GM12878 (cell line): Measurements from ENCODE around the gene LIN54. TPM values are rescaled to one million over a fixed set of nuclear protein-coding genes. Genes with fewer than 3 reads are reported as not detected.

Experiments
- ATAC-seq: fragments of 200-7000 bp; cut with Tn5 transposase; 3 replicates; pipeline ENCODE4 v1.9.1; 2020; ENCODE audit warnings: mild to moderate bottlenecking, moderate library complexity
- BruUV-seq: library from RNA; stranded (reverse); fragments of 400-500 nt; replicated peaks from 2 replicates; lab custom pipeline; 2021; lab: Mats Ljungman, UMichigan
- CTCF ChIA-PET: fragments of 300-600 bp; sonication (Branson Sonifier 250); formaldehyde crosslinking; extraction: SDS; loops from one replicate; lab custom pipeline; 2021; ENCODE audit warnings: inconsistent platforms; lab: Yijun Ruan, JAX
- POLR2A ChIA-PET: fragments of 350-600 bp; formaldehyde crosslinking; extraction: SDS; loops from one replicate; lab custom pipeline; 2021; ENCODE audit warnings: inconsistent platforms; lab: Charles Lee
- RAD21 ChIA-PET: fragments of 300-600 bp; sonication (Branson Sonifier 250); formaldehyde crosslinking; loops from one replicate; lab custom pipeline; 2023; ENCODE audit warnings: antibody characterized with exemption; ENCODE audit not compliant: unreplicated experiment; lab: Charles Lee
- SMC1A ChIA-PET: fragments of 300-600 bp; sonication (Branson Sonifier 250); formaldehyde crosslinking; loops from one replicate; lab custom pipeline; 2023; ENCODE audit not compliant: unreplicated experiment, uncharacterized antibody; lab: Charles Lee
- DNase-seq: peaks from one replicate; pipeline ENCODE4 v3.0.0-alpha.2; 2011; ENCODE audit warnings: low read depth, low spot score
- FAIRE-seq: peaks from 3 replicates; lab custom pipeline; 2011; peaks lifted over from hg19 to GRCh38; lab: Jason Lieb, UNC
- H2AFZ ChIP-seq: 2 replicates; pipeline ENCODE4 v1.6.0; 2011; ENCODE audit warnings: low read depth, low read length, control low read depth; ENCODE audit not compliant: control insufficient read depth
- H3K27ac ChIP-seq: 2 replicates; pipeline ENCODE4 v1.5.1; 2011; ENCODE audit warnings: control low read depth; ENCODE audit not compliant: control insufficient read depth, insufficient read depth
- H3K27me3 ChIP-seq, 2 experiments: replicated peaks in 1 of 2; 2 replicates each; pipeline versions ENCODE4 v1.6.0 to v1.6.1; 2011; ENCODE audit warnings: low read length in 1 of 2; ENCODE audit not compliant: control insufficient read depth in 2 of 2, insufficient read depth in 2 of 2
- H3K36me3 ChIP-seq, 2 experiments: 2 replicates each; pipeline ENCODE4 v1.5.1; 2011; ENCODE audit warnings: low read length in 1 of 2; ENCODE audit not compliant: control insufficient read depth in 2 of 2, insufficient read depth in 2 of 2
- H3K4me1 ChIP-seq: 2 replicates; pipeline ENCODE4 v1.6.1; 2011; ENCODE audit warnings: mild to moderate bottlenecking, low read length, moderate library complexity, mixed read lengths; ENCODE audit not compliant: control insufficient read depth, insufficient read depth
- H3K4me2 ChIP-seq: 2 replicates; pipeline ENCODE4 v1.6.0; 2011; ENCODE audit warnings: control low read depth; ENCODE audit not compliant: control insufficient read depth, insufficient read depth
- H3K4me3 ChIP-seq: fragments of 200-600 bp; sonication (generic); 2 replicates; pipeline ENCODE4 v1.5.1; 2016
- H3K79me2 ChIP-seq: 2 replicates; pipeline ENCODE4 v1.6.0; 2011; ENCODE audit warnings: low read length; ENCODE audit not compliant: control insufficient read depth, insufficient read depth
- H3K9ac ChIP-seq: 2 replicates; pipeline ENCODE4 v1.8.0; 2011; ENCODE audit warnings: low read length, control low read depth, mixed read lengths; ENCODE audit not compliant: control insufficient read depth, insufficient read depth
- H3K9me3 ChIP-seq: replicated peaks from 3 replicates; pipeline ENCODE4 v1.5.1; 2011; ENCODE audit warnings: mild to moderate bottlenecking, low read length; ENCODE audit not compliant: control insufficient read depth, insufficient read depth
- H4K20me1 ChIP-seq: 2 replicates; pipeline ENCODE4 v1.6.0; 2011; ENCODE audit not compliant: control insufficient read depth, insufficient read depth
- BMI1 ChIP-seq: fragments of 450-650 bp; IDR thresholded peaks from 2 replicates; pipeline ENCODE4 v1.6.1; 2016; ENCODE audit warnings: mild to moderate bottlenecking, moderate library complexity, borderline replicate concordance
- CBFB ChIP-seq: IDR thresholded peaks from 2 replicates; pipeline ENCODE4 v1.6.1; 2016; ENCODE audit warnings: antibody characterized with exemption, low read depth
- EZH2 ChIP-seq: IDR thresholded peaks from 2 replicates; pipeline ENCODE4 v1.6.1; 2012; ENCODE audit warnings: low read depth, mild to moderate bottlenecking, control low read depth, inconsistent platforms, low read length, borderline replicate concordance; ENCODE audit not compliant: control insufficient read depth
- IRF4 ChIP-seq: IDR thresholded peaks from 2 replicates; pipeline ENCODE4 v1.6.1; 2011; ENCODE audit warnings: low read depth, low read length
- LARP7 ChIP-seq: fragments of 450-650 bp; IDR thresholded peaks from 2 replicates; pipeline ENCODE4 v1.6.1; 2017; ENCODE audit warnings: mild to moderate bottlenecking
- POLR2A ChIP-seq: IDR thresholded peaks from 2 replicates; pipeline ENCODE4 v1.6.1; 2011; ENCODE audit warnings: low read depth, mild to moderate bottlenecking, low read length
- RUNX3 ChIP-seq: IDR thresholded peaks from 2 replicates; pipeline ENCODE4 v1.6.1; 2012; ENCODE audit warnings: low read length, inconsistent platforms
- SPI1 ChIP-seq: IDR thresholded peaks from 2 replicates; pipeline ENCODE4 v1.6.1; 2011; ENCODE audit warnings: low read depth, mild to moderate bottlenecking, low read length, moderate library complexity, borderline replicate concordance; ENCODE audit not compliant: insufficient read depth
- WGBS: methylation state at CpG from one replicate; pipeline ENCODE4 v1.1.6; 2016; ENCODE audit warnings: low lambda C conversion rate; ENCODE audit not compliant: insufficient replicate concordance, insufficient coverage; ENCODE audit errors: missing lambda C conversion rate; 5-methylcytosine and 5-hydroxymethylcytosine counted together
- in situ Hi-C: fragments of 300-500 bp; cut with MboI; formaldehyde crosslinking; loops from 9 replicates; pipeline ENCODE4 v1.14.3; 2018; ENCODE audit warnings: mixed read lengths
- intact Hi-C: fragments of 100-400 bp; cut with micrococcal nuclease; formaldehyde crosslinking; loops from one replicate; pipeline ENCODE4 v1.14.2; 2022; ENCODE audit not compliant: unreplicated experiment
- polyA plus RNA-seq, 11 experiments: library from polyadenylated mRNA; depleted of rRNA in 4 of 11; unstranded in 6 of 11; stranded (reverse) in 5 of 11; fragments of >200 nt; fragmentation: Nextera tagmentation in 4 of 11; fragmentation: Illumina TruSeq in 1 of 11; extraction: Ambion mirVana in 4 of 11; extraction: Trizol in 1 of 11; gene quantifications; 1 replicate in 1 of 11; 2 replicates in 10 of 11; pipeline versions ENCODE4 v1.2.1 to v1.2.3, GENCODE V29; 2011 to 2016; ENCODE audit warnings: inconsistent platforms in 2 of 11, missing spikeins in 2 of 11, low read depth in 1 of 11
- total RNA-seq, 4 experiments: library from RNA; depleted of rRNA in 3 of 4; stranded (reverse); fragments of >200 nt in 3 of 4; fragmentation: Illumina TruSeq in 1 of 4; extraction: Trizol in 1 of 4; gene quantifications; 2 replicates each; pipeline versions ENCODE4 v1.2.1 to v1.2.3, GENCODE V29; 2013 to 2021
- TF ChIP-seq, protein P1 (sequence below): fragments of 450-650 bp; IDR thresholded peaks from 2 replicates; pipeline ENCODE4 v1.6.1; 2017; ENCODE audit warnings: mild to moderate bottlenecking, moderate library complexity

LIN54 gene
- total and polyA plus RNA-seq, 10 of the 15 experiments (the other 5 are each of a cell fraction or from before 2014, with no cell fraction given) = 1.5 to 20.4 (median 12.2) TPM

DNA sequence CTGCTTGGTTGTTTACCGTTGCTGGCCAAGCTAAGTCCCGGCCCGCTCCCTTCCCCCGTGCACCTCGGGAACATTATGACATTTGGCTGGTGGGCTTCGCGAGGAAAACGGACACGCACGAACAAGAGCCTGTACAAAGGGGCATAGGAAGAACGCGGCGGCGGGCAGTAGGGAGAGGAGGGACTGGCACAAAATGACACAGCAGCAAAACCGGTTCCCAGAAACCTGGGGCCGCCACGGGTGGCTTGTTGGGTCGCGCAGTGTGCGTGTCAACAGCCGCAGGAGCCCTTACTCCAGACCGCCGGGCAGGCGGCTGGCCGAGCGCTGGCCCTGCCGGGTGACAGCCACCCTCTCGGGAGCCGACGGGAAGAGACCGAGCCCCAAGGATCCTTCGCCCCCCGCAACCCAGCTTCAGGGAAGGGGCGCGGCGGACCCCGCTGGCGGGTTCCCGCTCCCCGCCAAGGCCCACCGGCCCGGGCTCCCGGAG lies 1.6 kb upstream of the LIN54 start:
- Histone ChIP-seq H3K4me3 (peak overlapping the region; percentile 76), H3K36me3 (no peaks in the 10 kb centered on the region), H3K27ac (peak overlapping the region; percentile 45), H3K9ac (peak overlapping the region; percentile 63), H3K79me2 (peaks cover 50% of the 10 kb centered on the region), H3K4me2 (peak overlapping the region; percentile 91), H3K27me3 (no peaks in the 10 kb centered on the region), H4K20me1 (no peaks in the 10 kb centered on the region), H3K9me3 (no peaks in the 10 kb centered on the region), H2AFZ (peak overlapping the region; percentile 58), H3K4me1 (no peaks in the 10 kb centered on the region)
- in situ Hi-C loops (loop anchor here (5.0 kb wide), 1 partner anchor 120 kb away; the partner anchor contains the start of gene SEC31A), intact Hi-C loops (loop anchor here (2.0 to 10.0 kb wide), 3 partner anchors 111 to 577 kb away; partner anchors contain the start of genes ENOPH1, HNRNPDL and THAP9)
- ATAC-seq (peak; percentile 16), FAIRE-seq (no peak), DNase-seq (no peak)
- RAD21 ChIA-PET = interaction anchor here (0.7 to 6.5 kb wide), 13 partner anchors 13 to 407 kb away, joined by 3 to 68 read pairs (median 5); partner anchors contain the start of genes COPS4, COQ2 and THAP9
- 2% methylated on average over 28 of the region's 43 CpGs for WGBS
- no peak for TF ChIP-seq IRF4
- TF ChIP-seq LARP7 = peak; percentile 47; the same call in 1 of the 2 replicates
- TF ChIP-seq POLR2A = no peak
- TF ChIP-seq BMI1 = no peak
- POLR2A ChIA-PET = interaction anchor here (0.9 to 3.3 kb wide), 11 partner anchors 23 to 206 kb away, joined by 3 to 27 read pairs (median 6); partner anchors contain the start of genes COPS4 and THAP9
- CTCF ChIA-PET = interaction anchor here (0.6 to 2.0 kb wide), 8 partner anchors 23 to 270 kb away, joined by 3 to 27 read pairs (median 5); partner anchors contain the start of genes COPS4 and THAP9
- no TSS peak for BruUV-seq
- SMC1A ChIA-PET = interaction anchor here (0.7 to 3.9 kb wide), 17 partner anchors 24 to 638 kb away, joined by 3 to 33 read pairs (median 6); partner anchors contain the start of genes COPS4, HNRNPD, SEC31A and THAP9

DNA sequence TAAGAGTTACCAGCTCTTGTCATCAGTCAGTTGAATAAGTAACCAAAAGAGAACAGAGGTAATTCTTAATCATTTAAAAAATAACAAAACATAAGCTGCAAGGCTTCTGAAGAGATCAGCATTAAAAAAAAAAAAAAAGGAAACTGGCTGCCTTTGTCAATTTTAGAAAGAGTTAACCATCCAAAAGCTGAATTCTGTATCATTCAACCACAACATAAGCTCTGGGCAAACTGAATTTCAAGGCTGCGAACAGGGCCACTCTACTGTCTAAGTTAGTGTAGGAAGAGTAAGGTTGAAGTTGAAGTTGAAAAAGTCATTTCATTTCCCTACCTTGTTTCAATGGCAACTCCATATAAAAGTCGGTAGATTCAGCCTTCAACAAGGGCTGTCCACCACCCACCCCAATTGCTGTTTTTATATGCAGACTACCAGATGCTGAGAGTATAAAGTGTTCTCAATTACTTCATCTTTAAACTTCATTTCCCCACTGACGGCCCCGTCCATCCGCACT lies 1.1 kb upstream of the LIN54 start:
- CTCF ChIA-PET = interaction anchor here (0.6 to 2.0 kb wide), 9 partner anchors 23 to 270 kb away, joined by 3 to 27 read pairs (median 5); partner anchors contain the start of genes COPS4 and THAP9
- peak overlapping the region; percentile 63 for H3K9ac ChIP-seq
- WGBS = 0% methylated on average over 5 of the region's 5 CpGs
- RAD21 ChIA-PET = interaction anchor here (0.7 to 6.5 kb wide), 20 partner anchors 12 to 407 kb away, joined by 3 to 68 read pairs (median 5); partner anchors contain the start of genes COPS4, COQ2 and THAP9
- peak overlapping the region; percentile 58 for H2AFZ ChIP-seq
- SMC1A ChIA-PET = interaction anchor here (0.6 to 3.9 kb wide), 33 partner anchors 19 to 638 kb away, joined by 3 to 33 read pairs (median 4); partner anchors contain the start of genes COPS4, HNRNPD, SCD5 and SEC31A
- POLR2A ChIA-PET = interaction anchor here (0.6 to 3.3 kb wide), 17 partner anchors 9 to 570 kb away, joined by 3 to 27 read pairs (median 5); partner anchors contain the start of genes COPS4 and THAP9
- peak overlapping the region; percentile 76 for H3K4me3 ChIP-seq
- H3K36me3 ChIP-seq = no peaks in the 10 kb centered on the region
- intact Hi-C loops (loop anchor here (2.0 to 10.0 kb wide), 4 partner anchors 23 to 577 kb away; partner anchors contain the start of genes ENOPH1, HNRNPDL and THAP9), in situ Hi-C loops (loop anchor here (5.0 kb wide), 1 partner anchor 119 kb away; the partner anchor contains the start of gene SEC31A)
- no peaks in the 10 kb centered on the region for H3K4me1 ChIP-seq
- DNase-seq = no peak
- H3K79me2 ChIP-seq = peaks cover 53% of the 10 kb centered on the region
- peak; percentile 1; the same call in 1 of the 3 replicates for ATAC-seq
- no peaks in the 10 kb centered on the region for H4K20me1 ChIP-seq
- no peaks in the 10 kb centered on the region for H3K27me3 ChIP-seq
- no peak for FAIRE-seq
- H3K4me2 ChIP-seq = peak overlapping the region; percentile 91
- no TSS peak for BruUV-seq
- H3K27ac ChIP-seq = peak overlapping the region; percentile 45
- H3K9me3 ChIP-seq = no peaks in the 10 kb centered on the region
- no peak for TF ChIP-seq RUNX3
- TF ChIP-seq SPI1 = no peak
- TF ChIP-seq, protein P1, sequence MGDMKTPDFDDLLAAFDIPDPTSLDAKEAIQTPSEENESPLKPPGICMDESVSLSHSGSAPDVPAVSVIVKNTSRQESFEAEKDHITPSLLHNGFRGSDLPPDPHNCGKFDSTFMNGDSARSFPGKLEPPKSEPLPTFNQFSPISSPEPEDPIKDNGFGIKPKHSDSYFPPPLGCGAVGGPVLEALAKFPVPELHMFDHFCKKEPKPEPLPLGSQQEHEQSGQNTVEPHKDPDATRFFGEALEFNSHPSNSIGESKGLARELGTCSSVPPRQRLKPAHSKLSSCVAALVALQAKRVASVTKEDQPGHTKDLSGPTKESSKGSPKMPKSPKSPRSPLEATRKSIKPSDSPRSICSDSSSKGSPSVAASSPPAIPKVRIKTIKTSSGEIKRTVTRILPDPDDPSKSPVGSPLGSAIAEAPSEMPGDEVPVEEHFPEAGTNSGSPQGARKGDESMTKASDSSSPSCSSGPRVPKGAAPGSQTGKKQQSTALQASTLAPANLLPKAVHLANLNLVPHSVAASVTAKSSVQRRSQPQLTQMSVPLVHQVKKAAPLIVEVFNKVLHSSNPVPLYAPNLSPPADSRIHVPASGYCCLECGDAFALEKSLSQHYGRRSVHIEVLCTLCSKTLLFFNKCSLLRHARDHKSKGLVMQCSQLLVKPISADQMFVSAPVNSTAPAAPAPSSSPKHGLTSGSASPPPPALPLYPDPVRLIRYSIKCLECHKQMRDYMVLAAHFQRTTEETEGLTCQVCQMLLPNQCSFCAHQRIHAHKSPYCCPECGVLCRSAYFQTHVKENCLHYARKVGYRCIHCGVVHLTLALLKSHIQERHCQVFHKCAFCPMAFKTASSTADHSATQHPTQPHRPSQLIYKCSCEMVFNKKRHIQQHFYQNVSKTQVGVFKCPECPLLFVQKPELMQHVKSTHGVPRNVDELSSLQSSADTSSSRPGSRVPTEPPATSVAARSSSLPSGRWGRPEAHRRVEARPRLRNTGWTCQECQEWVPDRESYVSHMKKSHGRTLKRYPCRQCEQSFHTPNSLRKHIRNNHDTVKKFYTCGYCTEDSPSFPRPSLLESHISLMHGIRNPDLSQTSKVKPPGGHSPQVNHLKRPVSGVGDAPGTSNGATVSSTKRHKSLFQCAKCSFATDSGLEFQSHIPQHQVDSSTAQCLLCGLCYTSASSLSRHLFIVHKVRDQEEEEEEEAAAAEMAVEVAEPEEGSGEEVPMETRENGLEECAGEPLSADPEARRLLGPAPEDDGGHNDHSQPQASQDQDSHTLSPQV = no peak
- TF ChIP-seq IRF4 = no peak
- TF ChIP-seq EZH2 = no peak
- no peak for TF ChIP-seq CBFB
